ENCODE measurements around the gene RAB17.

RAB17 gene

GRCh38 chr2:237536083-237536415 lies 54.5 kb downstream of the RAB17 start:
- no peaks in the 10 kb centered on the region for H3K79me2 ChIP-seq (ENCODE audit: insufficient read depth, low read length)
- H3K9ac ChIP-seq (ENCODE audit: low read depth, low read length, poor library complexity, severe bottlenecking): no peak overlapping the region
- H3K4me1 ChIP-seq (ENCODE audit: insufficient read depth, low read length, poor library complexity, severe bottlenecking): no peaks in the 10 kb centered on the region
- H4K20me1 ChIP-seq (ENCODE audit: insufficient read depth, low read length, poor library complexity, severe bottlenecking): no peaks in the 10 kb centered on the region
- H3K27me3 ChIP-seq (ENCODE audit: insufficient read depth, low read length, poor library complexity, severe bottlenecking): no peaks in the 10 kb centered on the region
- no peaks in the 10 kb centered on the region for H3F3A ChIP-seq (ENCODE audit: low read depth)
- TF ChIP-seq EZH2phosphoT487 (IDR thresholded peaks at IDR 0.05; ENCODE audit: borderline replicate concordance) (no peak), CTCF (conservative IDR thresholded peaks at IDR 0.05; ENCODE audit: low read length) (no peak)
- no peaks in the 10 kb centered on the region for H3K36me3 ChIP-seq (ENCODE audit: insufficient read depth, low read length)
- H3K4me2 ChIP-seq (ENCODE audit: low read depth, low read length, poor library complexity, severe bottlenecking): no peak overlapping the region
- no peak overlapping the region for H2AFZ ChIP-seq (ENCODE audit: low read length)
- no peak overlapping the region for H3K4me3 ChIP-seq (ENCODE audit: low read length, poor library complexity, severe bottlenecking)
- no peaks in the 10 kb centered on the region for H3K9me3 ChIP-seq (ENCODE audit: insufficient read depth, low read depth, low read length)
- H3K9me2 ChIP-seq (replicated peaks; ENCODE audit: low read depth, low read length): no peaks in the 10 kb centered on the region

GRCh38 chr2:237535385-237536082 lies 55.0 kb downstream of the RAB17 start:
- Histone ChIP-seq H3K79me2 (ENCODE audit: insufficient read depth, low read length) (no peaks in the 10 kb centered on the region), H3K9me3 (ENCODE audit: insufficient read depth, low read depth, low read length) (no peaks in the 10 kb centered on the region), H3K9ac (ENCODE audit: low read depth, low read length, poor library complexity, severe bottlenecking) (no peak overlapping the region), H3K4me3 (ENCODE audit: low read length, poor library complexity, severe bottlenecking) (no peak overlapping the region), H3K4me1 (ENCODE audit: insufficient read depth, low read length, poor library complexity, severe bottlenecking) (no peaks in the 10 kb centered on the region), H3F3A (ENCODE audit: low read depth) (no peaks in the 10 kb centered on the region), H3K27me3 (ENCODE audit: insufficient read depth, low read length, poor library complexity, severe bottlenecking) (no peaks in the 10 kb centered on the region), H3K36me3 (ENCODE audit: insufficient read depth, low read length) (no peaks in the 10 kb centered on the region), H3K9me2 (replicated peaks; ENCODE audit: low read depth, low read length) (no peaks in the 10 kb centered on the region), H2AFZ (ENCODE audit: low read length) (no peak overlapping the region), H3K4me2 (ENCODE audit: low read depth, low read length, poor library complexity, severe bottlenecking) (no peak overlapping the region), H4K20me1 (ENCODE audit: insufficient read depth, low read length, poor library complexity, severe bottlenecking) (no peaks in the 10 kb centered on the region)
- TF ChIP-seq EZH2phosphoT487 (IDR thresholded peaks at IDR 0.05; ENCODE audit: borderline replicate concordance) (no peak), CTCF (conservative IDR thresholded peaks at IDR 0.05; ENCODE audit: low read length) (no peak)

- Histone ChIP-seq H4K20me1 (ENCODE audit: insufficient read depth, low read length, poor library complexity, severe bottlenecking) (no peaks in the 10 kb centered on the region), H3K27me3 (ENCODE audit: insufficient read depth, low read length, poor library complexity, severe bottlenecking) (no peaks in the 10 kb centered on the region)
Measured at GRCh38 chr2:237534380-237534779, 56.2 kb downstream of the RAB17 start.

More at GRCh38 chr2:237534380-237534779, 56.2 kb downstream of the RAB17 start:
- H3K9me3 ChIP-seq (ENCODE audit: insufficient read depth, low read depth, low read length): no peaks in the 10 kb centered on the region
- no peaks in the 10 kb centered on the region for H3K9me2 ChIP-seq (replicated peaks; ENCODE audit: low read depth, low read length)
- no peak overlapping the region for H3K4me2 ChIP-seq (ENCODE audit: low read depth, low read length, poor library complexity, severe bottlenecking)
- H3F3A ChIP-seq (ENCODE audit: low read depth): no peaks in the 10 kb centered on the region
- H3K4me1 ChIP-seq (ENCODE audit: insufficient read depth, low read length, poor library complexity, severe bottlenecking): no peaks in the 10 kb centered on the region
- H3K79me2 ChIP-seq (ENCODE audit: insufficient read depth, low read length): no peaks in the 10 kb centered on the region
- no peak overlapping the region for H3K4me3 ChIP-seq (ENCODE audit: low read length, poor library complexity, severe bottlenecking)
- H2AFZ ChIP-seq (ENCODE audit: low read length): no peak overlapping the region
- TF ChIP-seq CTCF (conservative IDR thresholded peaks at IDR 0.05; ENCODE audit: low read length) (no peak), EZH2phosphoT487 (IDR thresholded peaks at IDR 0.05; ENCODE audit: borderline replicate concordance) (no peak)
- H3K9ac ChIP-seq (ENCODE audit: low read depth, low read length, poor library complexity, severe bottlenecking): no peak overlapping the region
- H3K36me3 ChIP-seq (ENCODE audit: insufficient read depth, low read length): no peaks in the 10 kb centered on the region
